Activated T-cell treated with anti-CD3 and anti-CD28 coated beads, Interleukin-2, amount 50 U/mL, for 48 hours (primary cell): Measurements from ENCODE around the gene ZCCHC2.
A peak's percentile ranks its signal among the peaks of the same experiment; 100 is the strongest.

Experiments
- DNase-seq, 2 experiments: peaks; one replicate each; pipeline ENCODE4 v3.0.0-alpha.2; 2020

ZCCHC2 gene

DNA sequence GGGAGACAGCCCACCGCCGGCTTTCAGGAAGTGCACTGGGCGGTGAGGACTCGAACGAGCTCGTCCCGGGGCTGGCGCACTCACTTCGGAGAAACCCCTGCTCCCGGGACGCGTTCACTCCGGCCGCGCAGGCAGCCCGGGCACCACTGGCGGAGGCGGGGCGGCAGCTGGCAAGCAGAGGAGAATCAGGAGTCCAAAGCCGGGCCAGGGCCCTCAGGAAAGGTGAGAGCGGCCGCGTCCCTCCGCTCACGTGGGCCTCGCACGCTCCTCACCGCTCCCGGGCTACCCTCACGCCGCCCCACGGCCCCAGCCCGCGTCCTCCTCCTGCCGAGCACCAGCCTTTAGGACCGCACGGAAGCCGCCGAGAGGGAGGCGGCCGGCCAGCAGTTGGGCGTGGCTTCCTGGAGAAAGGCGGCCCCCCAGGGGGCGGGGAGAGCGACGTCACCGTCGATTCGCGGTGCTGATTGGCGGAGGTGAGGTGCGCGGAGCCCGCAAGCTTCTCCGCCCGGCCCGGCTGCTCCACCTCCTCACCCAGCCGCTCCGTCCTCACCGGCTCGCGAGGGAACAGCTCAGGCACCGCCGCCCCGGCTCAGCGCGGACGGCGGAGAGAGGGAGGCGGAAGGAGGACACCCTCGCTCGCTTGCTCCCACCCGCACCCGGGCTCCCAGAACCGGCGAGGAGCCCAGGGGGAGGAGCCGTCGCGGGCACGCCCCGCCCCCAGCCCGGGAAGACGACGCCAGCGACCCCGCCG, at the start of gene ZCCHC2:
ZCCHC2 (plus strand) TSS at position 522 of the 751 bp plus-strand sequence. CDS start 400 bp downstream, outside the sequence.
- peak; percentile 99 to 100 for DNase-seq

DNA sequence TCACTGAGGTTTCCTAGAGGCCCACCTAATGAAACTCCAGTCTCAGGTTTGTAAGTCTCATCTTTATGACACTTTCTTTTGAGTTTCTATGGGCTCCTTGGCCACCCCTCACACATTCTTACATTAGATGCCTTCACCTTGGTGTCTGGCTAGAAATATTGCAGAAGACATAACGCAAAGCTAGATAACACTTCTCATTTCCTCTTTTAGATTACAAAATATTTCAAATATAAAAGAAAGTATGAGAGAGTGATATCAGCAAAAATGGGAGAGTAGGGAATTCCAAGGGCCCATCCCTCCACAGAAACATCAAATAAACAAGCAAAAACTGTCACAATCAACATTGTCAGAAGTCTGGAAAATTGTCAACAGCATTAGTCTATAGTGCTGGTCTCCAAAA, 43.3 kb upstream of the ZCCHC2 start:
- no peak for DNase-seq

DNA sequence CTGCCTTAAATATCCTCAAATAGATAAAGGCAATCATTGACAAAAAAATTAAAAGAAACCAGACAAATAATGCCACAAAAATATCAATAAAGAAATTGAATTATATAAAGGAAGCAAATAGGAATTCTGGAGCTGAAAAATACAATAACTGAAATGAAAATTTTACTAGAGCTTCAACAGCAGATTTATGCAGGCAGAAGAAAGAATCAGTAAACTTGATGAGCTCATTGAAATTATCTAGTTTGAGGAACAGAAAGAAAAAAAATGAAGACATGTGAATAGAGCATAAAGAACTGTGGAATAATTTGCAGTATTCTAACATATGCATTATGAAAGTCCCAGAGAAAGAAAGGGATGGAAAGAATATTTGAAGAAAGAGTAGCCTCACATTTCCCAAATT, 41.9 kb upstream of the ZCCHC2 start:
- DNase-seq: no peak

DNA sequence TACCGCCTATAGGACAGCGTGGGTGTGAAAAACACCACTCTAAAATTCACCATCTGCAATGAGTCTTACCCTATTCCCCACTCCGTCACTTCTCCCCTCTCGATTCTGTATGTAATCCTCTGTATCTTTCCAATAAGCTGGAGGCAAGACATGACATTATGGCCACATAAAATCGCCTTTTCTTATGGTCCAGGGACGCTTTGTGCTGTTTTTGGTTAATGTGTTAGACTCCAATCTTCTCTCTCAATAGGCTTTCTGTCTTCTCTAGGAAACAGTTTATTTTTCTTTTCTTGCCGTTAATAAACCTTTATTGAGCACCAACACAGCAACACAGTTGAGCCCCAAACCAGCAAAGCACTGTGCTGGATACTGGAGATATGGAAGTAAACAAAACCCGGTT, 37.9 kb upstream of the ZCCHC2 start:
- no peak for DNase-seq

DNA sequence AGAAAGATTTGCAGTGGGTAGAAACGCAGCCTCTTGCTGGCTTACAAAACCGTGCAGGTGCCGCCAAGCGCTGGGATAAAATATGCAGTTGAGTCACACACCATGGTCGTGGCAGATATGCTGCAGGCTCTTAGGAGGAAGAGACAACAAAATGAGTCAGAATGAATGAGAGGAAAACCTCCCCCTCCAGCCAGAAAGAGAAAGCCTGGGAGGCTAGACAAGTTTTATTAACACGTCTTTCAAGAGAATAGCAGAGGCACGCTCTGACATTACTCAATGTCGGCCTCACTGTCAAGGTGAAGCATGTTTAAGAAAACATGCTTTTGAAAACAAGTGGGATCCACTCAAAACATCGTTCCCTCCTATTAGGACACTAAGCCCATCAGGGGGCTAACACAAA, 37.1 kb upstream of the ZCCHC2 start:
- DNase-seq: peak in 1 of 2 experiments; percentile 37

DNA sequence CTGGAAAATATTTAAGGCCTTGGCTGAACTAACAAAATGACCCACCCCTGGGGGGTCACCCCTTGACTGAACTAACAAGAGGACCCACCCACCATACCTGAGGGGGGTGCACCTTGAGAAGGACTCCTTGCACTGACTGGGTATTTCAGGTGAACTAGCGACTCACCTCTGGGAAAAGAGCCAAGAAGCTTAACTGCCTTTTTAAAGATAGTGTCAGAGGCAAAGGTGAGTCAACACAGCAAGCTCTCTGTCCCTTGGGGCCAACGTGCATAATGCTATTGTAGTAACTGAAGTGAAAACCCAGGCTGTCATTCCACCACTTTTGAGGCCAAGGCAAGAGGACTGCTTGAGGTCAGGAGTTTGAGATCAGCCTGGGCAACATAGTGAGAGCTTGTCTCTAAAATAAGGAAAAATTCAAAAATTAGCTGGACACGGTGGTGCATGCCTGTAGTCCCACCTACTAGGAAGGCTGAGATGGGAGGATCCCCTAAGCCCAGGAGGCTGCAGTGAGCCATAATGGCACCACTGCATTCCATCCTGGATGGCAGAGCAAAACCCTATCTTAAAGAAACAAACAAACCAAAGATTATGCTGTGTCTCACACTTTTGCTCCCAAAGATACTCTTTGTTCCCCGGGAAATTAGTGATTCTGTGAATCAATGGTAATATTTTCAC, 36.4 kb upstream of the ZCCHC2 start:
- DNase-seq: peak; percentile 44 to 57

DNA sequence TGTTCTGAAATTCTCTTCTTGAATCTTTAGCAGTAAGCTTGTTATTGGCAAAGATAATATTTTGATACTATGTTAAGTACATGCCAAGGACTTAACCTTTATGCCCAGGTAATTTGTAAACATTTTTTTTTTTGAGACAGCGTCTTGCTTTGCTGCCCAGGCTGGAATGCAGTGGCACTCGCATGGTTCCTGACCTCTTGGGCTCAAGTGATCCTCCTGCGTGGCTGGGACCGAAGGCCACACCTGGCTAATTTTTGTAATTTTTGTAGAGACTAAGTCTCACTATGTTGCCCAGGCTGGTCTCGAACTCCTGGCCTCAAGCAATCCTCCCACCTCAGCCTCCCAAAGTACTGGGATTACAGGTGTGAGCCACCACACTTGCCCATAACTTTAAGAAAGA, 35.7 kb upstream of the ZCCHC2 start:
- DNase-seq: no peak

DNA sequence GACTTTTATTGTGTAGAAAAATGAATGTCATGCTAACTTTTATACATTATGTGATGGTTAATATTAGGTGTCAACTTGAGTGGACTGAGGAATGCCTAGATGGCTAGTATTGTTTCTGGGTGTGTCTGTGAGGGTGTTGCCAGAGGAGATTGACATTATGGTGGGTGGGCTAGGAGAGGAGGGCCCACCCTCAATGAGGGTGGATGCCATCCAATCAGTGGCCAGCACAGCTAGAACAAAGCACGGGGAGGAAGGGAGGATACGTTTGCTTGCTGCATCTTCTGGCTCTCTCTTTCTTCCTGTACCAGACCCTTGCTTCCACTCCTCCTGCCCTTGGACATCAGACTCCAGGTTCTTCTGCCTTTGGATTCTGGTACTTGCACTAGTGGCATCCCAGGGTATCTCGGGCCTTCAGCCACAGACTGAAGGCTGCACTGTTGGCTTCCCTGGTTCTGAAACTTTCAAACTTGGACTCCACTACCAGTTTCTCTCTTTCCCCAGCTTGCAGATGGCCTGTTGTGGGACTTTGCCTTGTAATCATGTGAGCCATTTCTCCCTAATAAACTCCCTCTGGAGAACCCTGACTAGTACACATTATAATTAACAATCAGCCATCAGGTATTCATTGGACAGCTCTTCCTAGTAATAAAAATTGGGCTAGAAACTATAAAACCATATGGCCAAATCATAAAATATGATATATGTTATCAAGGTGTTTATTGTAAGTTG, 31.7 kb upstream of the ZCCHC2 start:
- no peak for DNase-seq

DNA sequence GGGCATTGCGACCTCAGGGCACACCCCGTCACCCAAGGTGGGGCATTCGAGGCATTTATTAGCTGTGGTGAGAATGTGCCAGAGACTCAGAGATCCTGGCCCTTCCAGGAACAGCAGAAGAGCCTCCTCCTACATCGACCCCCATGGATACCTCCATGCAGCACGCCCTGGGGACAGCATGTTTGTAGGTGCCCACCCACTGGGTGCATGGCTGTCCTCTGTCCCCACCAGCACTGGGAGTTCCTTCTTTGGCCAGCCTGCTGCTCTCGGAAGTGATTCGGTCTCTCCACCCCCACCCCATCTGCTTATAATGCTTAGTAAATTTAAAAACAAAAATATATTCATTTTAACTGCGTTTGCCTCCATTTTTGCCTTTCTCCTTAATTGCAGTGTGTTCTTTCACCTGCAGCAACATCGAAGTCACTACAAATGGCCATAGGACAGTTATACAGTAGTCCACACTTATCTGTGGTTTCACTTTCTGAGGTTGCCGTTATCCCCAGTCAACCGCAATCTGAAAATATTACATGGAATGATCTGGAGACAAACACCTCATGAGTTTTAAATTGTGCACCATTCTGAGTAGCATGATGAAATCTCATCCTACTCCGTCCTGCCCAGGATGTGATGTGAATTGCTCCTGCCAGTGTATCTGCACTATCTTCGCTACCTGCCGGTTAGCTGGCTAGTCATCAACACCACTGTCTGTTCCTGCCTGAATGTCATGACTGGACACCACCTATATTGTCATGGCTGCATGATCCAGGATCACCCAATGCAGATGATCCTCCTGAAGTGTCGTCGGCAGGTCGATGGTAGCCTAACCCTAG, 29.6 kb upstream of the ZCCHC2 start:
- no peak for DNase-seq

DNA sequence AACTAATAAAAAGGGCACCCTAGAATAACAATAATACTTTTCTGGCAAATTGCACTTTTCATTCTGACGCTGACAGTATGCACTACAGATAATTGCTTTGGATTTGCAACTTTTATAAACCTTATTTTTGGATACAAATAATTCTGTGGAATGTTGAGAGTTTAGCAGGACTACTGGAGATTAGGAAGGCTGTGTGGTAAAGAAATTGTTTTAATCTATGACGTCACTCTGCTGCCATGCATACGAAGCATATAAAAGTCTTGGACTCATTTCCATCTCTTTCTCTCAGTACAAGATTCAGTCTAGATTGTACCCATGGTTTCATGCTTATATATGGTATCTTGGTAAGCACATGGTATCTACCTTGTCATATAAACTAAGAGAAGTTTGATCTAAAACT, 28.1 kb upstream of the ZCCHC2 start:
- DNase-seq: no peak

DNA sequence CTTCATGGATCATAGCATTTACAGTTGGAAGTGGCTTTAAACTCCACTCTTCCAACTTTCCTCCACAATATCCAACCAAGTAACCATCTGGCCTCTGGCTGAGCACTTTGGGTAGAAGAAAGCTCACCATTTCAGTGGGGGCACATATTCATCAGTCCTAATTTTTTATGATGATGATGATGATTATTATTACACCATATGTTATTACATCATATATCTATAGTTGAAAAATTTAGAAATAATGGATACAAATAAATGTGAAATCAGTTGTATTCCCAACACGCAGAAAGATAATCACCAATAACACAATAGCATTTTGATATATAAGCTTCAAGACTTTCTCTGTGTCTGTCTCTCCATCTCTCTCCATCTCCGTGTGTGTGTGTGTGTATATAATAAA, 26.6 kb upstream of the ZCCHC2 start:
- no peak for DNase-seq

DNA sequence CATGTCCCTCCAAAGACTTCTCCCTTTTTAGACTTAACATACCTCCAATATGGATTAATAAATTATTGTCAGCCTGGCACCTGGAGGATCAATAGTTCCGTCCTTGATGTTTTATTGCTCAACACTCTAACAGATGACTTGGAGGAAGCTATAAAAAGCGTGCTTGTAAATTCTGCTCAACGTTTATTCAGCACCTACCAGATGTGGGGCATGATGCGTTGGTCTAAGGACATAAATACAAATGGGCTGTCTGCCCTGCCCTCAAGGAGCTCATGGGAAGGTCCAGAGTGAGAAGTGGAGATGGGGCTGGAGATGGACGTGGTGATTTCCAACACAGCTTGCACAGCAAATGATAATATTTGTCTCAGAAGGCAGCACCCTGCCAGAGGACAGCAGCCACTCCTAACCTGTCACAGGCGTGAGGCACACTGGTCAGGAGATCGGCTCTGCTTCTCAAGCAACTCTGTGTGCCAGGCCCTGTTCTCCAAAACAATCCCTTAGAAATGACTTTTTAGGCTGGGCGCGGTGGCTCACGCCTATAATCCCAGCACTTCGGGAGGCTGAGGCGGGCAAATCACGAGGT, 25.5 kb upstream of the ZCCHC2 start:
- no peak for DNase-seq

DNA sequence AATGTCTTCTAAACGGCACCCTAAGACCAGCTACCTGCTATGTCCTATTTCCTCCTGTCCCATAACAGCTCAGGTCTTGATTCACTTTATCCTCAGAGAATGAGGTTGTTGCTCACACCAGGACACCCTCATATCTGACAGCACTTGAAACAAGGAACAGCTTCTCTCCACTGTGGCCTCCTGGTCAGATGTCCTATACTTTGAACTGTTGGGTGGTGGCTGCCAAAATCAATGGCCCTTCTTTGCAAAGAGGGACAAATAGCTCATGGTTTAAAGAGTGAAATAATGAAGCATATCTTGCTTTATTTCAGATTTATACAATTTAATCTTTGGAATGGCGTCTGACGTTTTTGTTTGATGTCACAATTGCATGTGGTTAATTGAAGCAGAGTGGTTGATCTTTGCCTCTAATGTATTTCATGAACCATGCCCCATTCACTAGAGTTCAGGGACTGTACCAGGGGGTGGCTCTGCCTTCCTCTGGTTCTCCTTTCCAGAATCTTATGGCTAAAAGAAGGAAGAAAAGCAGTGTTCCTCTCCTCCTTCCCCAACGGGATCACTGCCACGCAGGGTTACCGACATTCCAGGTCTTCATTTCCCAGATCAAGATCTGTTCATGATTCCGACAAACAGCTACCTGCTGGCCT, 24.1 kb upstream of the ZCCHC2 start:
- no peak for DNase-seq

DNA sequence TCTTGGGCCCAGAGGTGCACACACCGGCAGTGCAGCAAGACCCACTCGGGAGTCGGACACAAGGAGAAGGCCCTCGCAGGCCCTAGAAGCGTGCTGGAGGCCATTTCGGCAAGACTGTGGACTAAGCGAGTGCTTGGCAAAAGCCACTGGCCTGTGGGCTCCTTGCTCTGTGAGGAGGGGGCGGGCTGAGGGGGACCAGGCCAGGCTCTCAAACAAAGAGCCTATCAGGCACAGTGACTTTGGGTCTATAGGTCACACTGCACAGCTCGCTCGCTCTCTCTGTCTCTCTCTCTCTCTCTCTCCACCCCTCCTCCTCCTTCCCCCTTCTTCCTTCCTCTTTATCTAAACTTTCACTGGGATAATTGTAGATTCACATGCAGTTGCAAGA, 23.6 kb upstream of the ZCCHC2 start:
- no peak for DNase-seq

DNA sequence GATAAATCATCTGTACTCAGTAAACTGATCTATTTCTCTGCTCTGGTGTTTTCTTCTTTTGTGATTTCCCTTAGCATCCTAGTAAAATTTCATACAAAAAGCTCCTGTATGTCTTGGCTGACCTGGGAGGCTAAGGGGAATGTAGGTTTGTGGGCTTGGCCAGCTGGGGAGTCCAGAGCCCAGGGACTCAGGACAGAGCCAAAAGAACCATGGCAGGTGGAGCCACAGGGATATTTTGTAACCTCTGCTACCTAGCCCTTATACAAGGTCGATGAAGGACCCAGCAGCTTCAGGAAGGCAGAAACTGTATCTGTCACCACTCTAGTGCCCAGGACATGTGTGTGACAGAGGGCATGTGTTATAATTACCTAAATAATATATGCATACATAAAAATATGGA, 22.7 kb upstream of the ZCCHC2 start:
- no peak for DNase-seq

DNA sequence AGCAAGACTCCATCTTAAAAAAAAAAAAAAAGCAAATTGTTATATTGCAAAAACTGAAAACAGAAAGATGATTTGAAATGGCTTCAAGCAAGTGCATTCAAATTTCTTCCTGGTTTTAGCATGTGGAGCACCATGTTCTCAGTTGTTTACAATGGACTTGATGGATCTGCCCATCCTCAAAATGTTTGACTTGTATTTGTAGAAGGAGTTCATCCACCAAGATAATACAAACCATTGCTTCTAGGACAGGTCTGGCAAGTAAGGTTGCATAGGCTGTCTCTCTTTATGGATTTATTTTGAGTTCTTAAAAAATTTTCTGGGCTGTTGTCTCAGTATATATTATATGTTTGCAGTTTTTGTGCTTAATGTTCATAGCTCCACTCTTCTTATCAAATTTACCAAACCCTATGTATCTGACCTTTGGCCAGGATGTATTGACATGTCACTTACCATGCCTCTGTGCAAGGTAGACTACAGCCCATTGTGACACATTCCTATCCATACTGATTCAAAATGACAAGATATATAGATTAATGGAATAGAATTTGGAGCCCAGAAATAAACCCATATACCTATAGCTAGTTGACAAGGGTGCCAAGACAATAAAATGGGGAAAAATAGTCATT, 21.7 kb upstream of the ZCCHC2 start:
- no peak for DNase-seq

DNA sequence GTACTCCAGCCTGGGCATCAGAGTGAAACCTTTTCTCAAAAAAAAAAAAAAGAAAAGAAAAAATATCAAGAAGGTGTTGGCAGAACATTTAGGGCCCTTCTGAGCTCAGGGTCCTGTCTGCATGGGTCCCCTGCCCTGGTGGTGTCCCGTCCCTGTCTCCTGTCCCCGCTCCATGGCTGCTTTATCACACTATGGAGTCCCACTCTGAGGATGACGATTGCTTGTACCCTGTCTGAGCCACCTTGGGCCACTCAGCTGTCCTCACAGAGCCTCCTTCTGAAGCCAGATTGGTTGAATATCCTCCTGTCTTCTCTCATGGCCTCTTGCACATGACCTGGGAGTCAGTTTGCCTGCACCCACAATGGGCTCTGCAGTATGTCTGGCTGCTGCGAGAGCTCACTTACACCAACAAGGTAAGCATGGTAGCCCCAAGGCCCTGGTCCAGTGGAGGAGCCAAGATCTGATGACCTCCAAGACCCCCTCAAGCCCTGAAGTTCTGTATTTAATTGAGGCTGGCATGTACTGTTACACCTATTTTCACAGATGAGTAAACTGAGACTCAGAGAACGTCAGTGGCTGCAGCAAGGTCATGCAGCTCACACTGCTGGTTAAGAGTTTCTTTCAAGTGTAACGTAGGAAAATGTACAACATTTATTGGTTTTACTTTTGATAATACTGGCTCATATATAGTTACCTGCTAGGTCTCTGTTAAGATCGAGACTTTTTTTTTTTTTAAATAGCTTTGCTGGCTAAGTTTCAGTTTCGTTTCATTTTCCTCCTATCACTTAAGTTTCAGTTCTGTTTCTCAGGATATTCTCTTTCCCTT, 16.9 kb upstream of the ZCCHC2 start:
- DNase-seq: peak; percentile 60 to 62

DNA sequence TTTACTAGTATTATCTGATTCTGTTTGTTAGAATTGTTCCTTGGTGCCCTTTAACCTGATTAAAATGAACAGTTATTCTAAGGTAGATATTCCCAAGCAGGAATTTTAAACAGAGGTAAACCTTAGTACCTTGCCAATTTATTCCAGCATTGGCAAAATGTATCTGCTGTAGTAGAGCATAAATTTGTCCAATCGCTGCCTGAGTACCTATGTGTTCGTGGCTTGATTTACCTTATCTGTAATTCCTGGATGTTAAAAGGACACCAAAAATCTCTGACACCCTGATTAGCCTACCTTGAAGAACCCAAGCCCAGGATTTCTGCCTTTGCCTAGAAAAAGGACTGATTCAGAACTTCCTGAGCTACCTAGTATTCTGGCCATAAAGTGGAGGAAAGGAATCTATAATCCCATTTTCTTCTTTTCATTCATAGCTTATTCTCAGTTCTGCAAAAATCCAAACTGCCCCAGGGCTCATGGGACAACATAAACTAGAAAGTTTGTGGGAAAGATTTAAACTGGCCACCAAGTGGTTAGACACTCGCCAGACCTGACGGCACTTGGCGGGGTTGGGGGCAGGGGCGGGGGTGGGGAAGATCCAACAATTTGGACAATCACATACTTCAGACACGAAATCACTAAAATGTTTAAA, 16.2 kb upstream of the ZCCHC2 start:
- DNase-seq: no peak

DNA sequence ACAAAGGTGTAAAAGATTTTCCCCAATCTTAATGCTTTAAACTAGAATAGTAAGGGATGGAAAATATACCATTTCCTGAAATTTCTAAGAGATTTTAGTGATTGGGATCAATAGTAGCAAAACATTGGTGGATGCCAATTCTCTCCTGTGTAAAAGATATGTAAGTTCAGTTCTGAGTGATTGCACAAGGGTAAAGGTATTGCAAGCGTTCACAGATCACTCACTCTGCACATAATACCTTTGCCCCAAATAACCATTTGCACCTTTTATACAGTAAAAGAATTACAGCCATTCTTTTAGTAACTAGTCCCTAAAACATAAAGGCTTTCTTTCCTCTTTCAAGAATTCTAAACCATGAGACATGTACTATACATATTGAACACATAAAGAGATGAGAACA, 13.0 kb upstream of the ZCCHC2 start:
- no peak for DNase-seq

DNA sequence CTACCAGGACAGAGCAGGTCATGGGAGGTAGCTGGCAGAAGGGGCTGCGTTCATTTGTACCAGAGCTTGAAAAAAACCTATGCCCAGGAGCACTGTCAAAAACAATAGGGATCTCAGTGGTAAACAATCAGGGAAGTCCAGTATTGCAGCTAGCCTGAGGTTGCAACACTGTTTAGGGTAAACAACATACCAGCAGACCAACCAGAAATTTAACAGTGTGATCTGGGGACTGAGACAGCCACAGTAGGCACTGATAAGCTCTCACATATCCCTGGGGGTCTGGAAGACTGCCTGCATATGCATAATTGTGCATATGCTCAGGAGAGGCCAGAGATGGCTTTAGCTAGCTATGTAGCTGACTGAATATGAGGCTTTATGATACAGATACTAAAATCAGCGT, 12.0 kb upstream of the ZCCHC2 start:
- no peak for DNase-seq
